PFSK-1 (cell line): ENCODE measurements around the gene NEBL.

ENCODE experiments used
- FOXP2 ChIP-seq: optimal IDR thresholded peaks from 2 replicates; pipeline ENCODE3; 2011; ENCODE audit warnings: borderline replicate concordance, control low read depth, inconsistent platforms; ENCODE audit not compliant: insufficient read depth; ENCODE audit errors: extremely low read length, extremely low read depth
- POLR2AphosphoS5 ChIP-seq: IDR thresholded peaks from 2 replicates; pipeline ENCODE4 v1.6.1; 2012; ENCODE audit warnings: low read depth, mild to moderate bottlenecking, control low read depth, low read length, moderate library complexity
- REST ChIP-seq, 2 experiments: IDR thresholded peaks; 2 replicates each; pipeline versions ENCODE4 v1.6.1 to v1.8.0; 2011 to 2012; ENCODE audit warnings: low read depth in 2 of 2, low read length in 2 of 2, control low read depth in 1 of 2, inconsistent platforms in 1 of 2, mild to moderate bottlenecking in 1 of 2, moderate library complexity in 1 of 2; ENCODE audit not compliant: insufficient read depth in 1 of 2
- SIN3A ChIP-seq: IDR thresholded peaks from 2 replicates; pipeline ENCODE4 v1.6.1; 2012; ENCODE audit warnings: mild to moderate bottlenecking, low read length, moderate library complexity, borderline replicate concordance; ENCODE audit not compliant: insufficient read depth
- TAF1 ChIP-seq: IDR thresholded peaks from 2 replicates; pipeline ENCODE4 v1.6.1; 2012; ENCODE audit warnings: low read length, control low read depth, borderline replicate concordance; ENCODE audit not compliant: insufficient read depth

NEBL gene

GRCh38 chr10:20919481-20919880, 22.4 kb upstream of the NEBL start:
- TF ChIP-seq SIN3A (no peak), TAF1 (no peak), FOXP2 (no peak), POLR2AphosphoS5 (no peak), REST (IDR thresholded peaks at IDR 0.05; ENCODE audit: insufficient read depth in 1 of 2, low read depth in 2 of 2, low read length in 2 of 2) (no peak)

- TF ChIP-seq TAF1 (no peak), REST (IDR thresholded peaks at IDR 0.05; ENCODE audit: insufficient read depth in 1 of 2, low read depth in 2 of 2, low read length in 2 of 2) (no peak)
These were observed 19.9 kb upstream of the NEBL start for GRCh38 chr10:20916976-20917375.

- TF ChIP-seq TAF1 (no peak), POLR2AphosphoS5 (no peak)
These were observed 15.9 kb upstream of the NEBL start for GRCh38 chr10:20912969-20913368.

- TF ChIP-seq REST (IDR thresholded peaks at IDR 0.05; ENCODE audit: insufficient read depth in 1 of 2, low read depth in 2 of 2, low read length in 2 of 2) = no peak
- TF ChIP-seq SIN3A = no peak
- no peak for TF ChIP-seq TAF1
- TF ChIP-seq POLR2AphosphoS5 = no peak
- TF ChIP-seq FOXP2 = no peak
These were observed 14.5 kb upstream of the NEBL start for GRCh38 chr10:20911626-20912025.

- no peak for TF ChIP-seq REST (IDR thresholded peaks at IDR 0.05; ENCODE audit: insufficient read depth in 1 of 2, low read depth in 2 of 2, low read length in 2 of 2)
- no peak for TF ChIP-seq POLR2AphosphoS5
- TF ChIP-seq TAF1 = no peak
These were observed 12.7 kb upstream of the NEBL start for GRCh38 chr10:20909801-20910200.

- TF ChIP-seq REST (IDR thresholded peaks at IDR 0.05; ENCODE audit: insufficient read depth in 1 of 2, low read depth in 2 of 2, low read length in 2 of 2) (no peak), SIN3A (no peak), TAF1 (no peak), FOXP2 (no peak), POLR2AphosphoS5 (no peak)
These were observed 11.3 kb upstream of the NEBL start for GRCh38 chr10:20908391-20908790.
